ENCODE data around the gene SLC22A4.

DNA sequence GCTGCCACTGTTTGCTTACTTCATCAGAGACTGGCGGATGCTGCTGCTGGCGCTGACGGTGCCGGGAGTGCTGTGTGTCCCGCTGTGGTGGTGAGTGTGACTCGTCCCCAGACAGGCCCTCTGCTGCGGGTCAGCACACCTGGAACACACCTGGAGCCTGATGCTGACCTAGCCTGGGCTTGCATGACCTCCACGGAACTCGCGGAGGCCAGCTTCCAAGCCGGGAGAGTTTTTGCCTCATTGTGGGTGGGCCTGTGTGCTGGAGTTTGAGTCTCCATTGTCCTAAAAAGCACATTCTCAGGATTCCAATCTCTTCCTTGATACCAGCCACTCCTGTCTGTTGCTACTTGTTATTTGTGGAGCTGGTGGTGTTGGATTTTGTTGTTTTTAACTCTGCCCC lies 28.1 kb downstream of the SLC22A4 start:
- TF ChIP-seq, protein P1, sequence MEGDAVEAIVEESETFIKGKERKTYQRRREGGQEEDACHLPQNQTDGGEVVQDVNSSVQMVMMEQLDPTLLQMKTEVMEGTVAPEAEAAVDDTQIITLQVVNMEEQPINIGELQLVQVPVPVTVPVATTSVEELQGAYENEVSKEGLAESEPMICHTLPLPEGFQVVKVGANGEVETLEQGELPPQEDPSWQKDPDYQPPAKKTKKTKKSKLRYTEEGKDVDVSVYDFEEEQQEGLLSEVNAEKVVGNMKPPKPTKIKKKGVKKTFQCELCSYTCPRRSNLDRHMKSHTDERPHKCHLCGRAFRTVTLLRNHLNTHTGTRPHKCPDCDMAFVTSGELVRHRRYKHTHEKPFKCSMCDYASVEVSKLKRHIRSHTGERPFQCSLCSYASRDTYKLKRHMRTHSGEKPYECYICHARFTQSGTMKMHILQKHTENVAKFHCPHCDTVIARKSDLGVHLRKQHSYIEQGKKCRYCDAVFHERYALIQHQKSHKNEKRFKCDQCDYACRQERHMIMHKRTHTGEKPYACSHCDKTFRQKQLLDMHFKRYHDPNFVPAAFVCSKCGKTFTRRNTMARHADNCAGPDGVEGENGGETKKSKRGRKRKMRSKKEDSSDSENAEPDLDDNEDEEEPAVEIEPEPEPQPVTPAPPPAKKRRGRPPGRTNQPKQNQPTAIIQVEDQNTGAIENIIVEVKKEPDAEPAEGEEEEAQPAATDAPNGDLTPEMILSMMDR (IDR thresholded peaks at IDR 0.05; ENCODE audit: low read depth, low read length, missing input control) = no peak
- TF ChIP-seq, protein P2, sequence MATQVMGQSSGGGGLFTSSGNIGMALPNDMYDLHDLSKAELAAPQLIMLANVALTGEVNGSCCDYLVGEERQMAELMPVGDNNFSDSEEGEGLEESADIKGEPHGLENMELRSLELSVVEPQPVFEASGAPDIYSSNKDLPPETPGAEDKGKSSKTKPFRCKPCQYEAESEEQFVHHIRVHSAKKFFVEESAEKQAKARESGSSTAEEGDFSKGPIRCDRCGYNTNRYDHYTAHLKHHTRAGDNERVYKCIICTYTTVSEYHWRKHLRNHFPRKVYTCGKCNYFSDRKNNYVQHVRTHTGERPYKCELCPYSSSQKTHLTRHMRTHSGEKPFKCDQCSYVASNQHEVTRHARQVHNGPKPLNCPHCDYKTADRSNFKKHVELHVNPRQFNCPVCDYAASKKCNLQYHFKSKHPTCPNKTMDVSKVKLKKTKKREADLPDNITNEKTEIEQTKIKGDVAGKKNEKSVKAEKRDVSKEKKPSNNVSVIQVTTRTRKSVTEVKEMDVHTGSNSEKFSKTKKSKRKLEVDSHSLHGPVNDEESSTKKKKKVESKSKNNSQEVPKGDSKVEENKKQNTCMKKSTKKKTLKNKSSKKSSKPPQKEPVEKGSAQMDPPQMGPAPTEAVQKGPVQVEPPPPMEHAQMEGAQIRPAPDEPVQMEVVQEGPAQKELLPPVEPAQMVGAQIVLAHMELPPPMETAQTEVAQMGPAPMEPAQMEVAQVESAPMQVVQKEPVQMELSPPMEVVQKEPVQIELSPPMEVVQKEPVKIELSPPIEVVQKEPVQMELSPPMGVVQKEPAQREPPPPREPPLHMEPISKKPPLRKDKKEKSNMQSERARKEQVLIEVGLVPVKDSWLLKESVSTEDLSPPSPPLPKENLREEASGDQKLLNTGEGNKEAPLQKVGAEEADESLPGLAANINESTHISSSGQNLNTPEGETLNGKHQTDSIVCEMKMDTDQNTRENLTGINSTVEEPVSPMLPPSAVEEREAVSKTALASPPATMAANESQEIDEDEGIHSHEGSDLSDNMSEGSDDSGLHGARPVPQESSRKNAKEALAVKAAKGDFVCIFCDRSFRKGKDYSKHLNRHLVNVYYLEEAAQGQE (IDR thresholded peaks at IDR 0.05) = no peak
- no peak for TF ChIP-seq JUND (IDR thresholded peaks at IDR 0.05)
- TF ChIP-seq, protein P3, sequence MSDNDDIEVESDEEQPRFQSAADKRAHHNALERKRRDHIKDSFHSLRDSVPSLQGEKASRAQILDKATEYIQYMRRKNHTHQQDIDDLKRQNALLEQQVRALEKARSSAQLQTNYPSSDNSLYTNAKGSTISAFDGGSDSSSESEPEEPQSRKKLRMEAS (IDR thresholded peaks at IDR 0.05) = no peak
- no peak for TF ChIP-seq TAF1 (conservative IDR thresholded peaks at IDR 0.05)
- no peak for TF ChIP-seq SP1 (IDR thresholded peaks at IDR 0.05)
- no peak for TF ChIP-seq RXRA (IDR thresholded peaks at IDR 0.05)
- no peak for TF ChIP-seq RAD21 (IDR thresholded peaks at IDR 0.05)
- no peak for TF ChIP-seq GABPA (IDR thresholded peaks at IDR 0.05 in 1 of 2, conservative IDR thresholded peaks at IDR 0.05 in 1 of 2)
- TF ChIP-seq YY1 (IDR thresholded peaks at IDR 0.05) = no peak
- TF ChIP-seq EGR1 (IDR thresholded peaks at IDR 0.05; ENCODE audit: low read depth in 2 of 2) = no peak
- no peak for TF ChIP-seq FOXA1 (IDR thresholded peaks at IDR 0.05)
